ENCODE data around the gene MRPS31.

DNA sequence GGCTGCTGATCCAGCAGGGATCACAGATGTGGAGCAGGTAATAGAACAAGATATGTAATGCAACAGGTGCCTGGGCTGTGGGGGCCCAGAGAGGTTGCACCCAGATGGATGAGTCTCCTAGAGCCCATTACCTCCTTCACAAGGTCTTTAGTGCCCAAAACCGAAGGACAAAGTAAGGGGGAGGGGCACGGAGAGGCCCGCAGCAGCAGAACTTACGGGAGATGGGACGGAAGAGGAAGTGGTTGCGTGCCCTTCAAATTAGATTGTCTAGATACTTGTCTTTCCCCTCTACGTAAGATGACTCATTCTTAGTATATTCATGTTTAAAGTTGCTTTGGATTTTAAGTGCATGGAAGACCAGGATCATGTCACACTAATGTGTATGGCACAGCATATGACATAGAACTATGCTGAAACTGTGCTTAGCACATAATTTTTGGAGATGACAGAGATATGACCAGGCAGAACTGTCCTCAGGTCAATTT is 5.7 kb upstream of the MRPS31 start:
- TF ChIP-seq POLR2AphosphoS5 (IDR thresholded peaks at IDR 0.05; ENCODE audit: low read depth, low read length) (no peak), TCF7L2 (IDR thresholded peaks at IDR 0.05; ENCODE audit: low read depth, low read length) (no peak)
- TF ChIP-seq, protein P1, sequence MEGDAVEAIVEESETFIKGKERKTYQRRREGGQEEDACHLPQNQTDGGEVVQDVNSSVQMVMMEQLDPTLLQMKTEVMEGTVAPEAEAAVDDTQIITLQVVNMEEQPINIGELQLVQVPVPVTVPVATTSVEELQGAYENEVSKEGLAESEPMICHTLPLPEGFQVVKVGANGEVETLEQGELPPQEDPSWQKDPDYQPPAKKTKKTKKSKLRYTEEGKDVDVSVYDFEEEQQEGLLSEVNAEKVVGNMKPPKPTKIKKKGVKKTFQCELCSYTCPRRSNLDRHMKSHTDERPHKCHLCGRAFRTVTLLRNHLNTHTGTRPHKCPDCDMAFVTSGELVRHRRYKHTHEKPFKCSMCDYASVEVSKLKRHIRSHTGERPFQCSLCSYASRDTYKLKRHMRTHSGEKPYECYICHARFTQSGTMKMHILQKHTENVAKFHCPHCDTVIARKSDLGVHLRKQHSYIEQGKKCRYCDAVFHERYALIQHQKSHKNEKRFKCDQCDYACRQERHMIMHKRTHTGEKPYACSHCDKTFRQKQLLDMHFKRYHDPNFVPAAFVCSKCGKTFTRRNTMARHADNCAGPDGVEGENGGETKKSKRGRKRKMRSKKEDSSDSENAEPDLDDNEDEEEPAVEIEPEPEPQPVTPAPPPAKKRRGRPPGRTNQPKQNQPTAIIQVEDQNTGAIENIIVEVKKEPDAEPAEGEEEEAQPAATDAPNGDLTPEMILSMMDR (IDR thresholded peaks at IDR 0.05), result no peak

Data from Panc1 (cell line).